Uterus (tissue), 4 donors: ENCODE results near the gene UNC119. TPM values are rescaled to one million over a fixed set of nuclear protein-coding genes. Genes with fewer than 3 reads are reported as not detected.

ENCODE experiments used
- DNase-seq, 2 donors: peaks; one replicate each; pipeline ENCODE4 v3.0.0-alpha.2; 2019 to 2020
- H3K27ac ChIP-seq, 2 donors: fragments of 200-600 bp; sonication (generic); 1 replicate in 1 of 2; 2 replicates in 1 of 2; pipeline ENCODE4 v1.5.1; 2016 to 2018
- H3K27me3 ChIP-seq, 2 donors: fragments of 200-600 bp; sonication (generic); one replicate each; pipeline ENCODE4 v1.5.1; 2018 to 2019; ENCODE audit warnings: control low read depth in 1 of 2
- H3K36me3 ChIP-seq, 2 donors: fragments of 200-600 bp; sonication (generic); one replicate each; pipeline ENCODE4 v1.5.1; 2019; ENCODE audit warnings: control low read depth in 1 of 2
- H3K4me1 ChIP-seq, 2 donors: fragments of 200-600 bp; sonication (generic); one replicate each; pipeline ENCODE4 v1.5.1; 2018 to 2019; ENCODE audit warnings: control low read depth in 1 of 2
- H3K4me3 ChIP-seq, 2 donors: fragments of 200-600 bp; sonication (generic); 1 replicate in 1 of 2; 2 replicates in 1 of 2; pipeline ENCODE4 v1.5.1; 2018 to 2019; ENCODE audit warnings: mild to moderate bottlenecking in 1 of 2
- H3K9me3 ChIP-seq, 2 donors: fragments of 200-600 bp; sonication (generic); one replicate each; pipeline ENCODE4 v1.5.1; 2019; ENCODE audit warnings: control low read depth in 1 of 2
- POLR2A ChIP-seq, 2 donors: fragments of 450-650 bp; IDR thresholded peaks; one replicate each; pipeline ENCODE4 v1.6.1; 2016; ENCODE audit warnings: antibody characterized with exemption in 2 of 2, mild to moderate bottlenecking in 1 of 2, moderate library complexity in 1 of 2
- intact Hi-C: fragments of 100-400 bp; cut with DNase I; formaldehyde crosslinking; loops from one replicate; pipeline ENCODE4 v1.15.1; 2023; ENCODE audit warnings: low total_unique reads
- total RNA-seq, 4 donors: library from RNA; depleted of rRNA in 3 of 4; stranded (reverse); fragments of >200 nt in 3 of 4; gene quantifications; one replicate each; pipeline versions ENCODE4 v1.1.0 to v1.2.4, GENCODE V29; 2014 to 2023
- TF ChIP-seq, protein P1 (sequence below), 4 experiments: fragments of 200-600 bp in 2 of 4; fragments of 450-650 bp in 2 of 4; sonication (generic) in 2 of 4; IDR thresholded peaks; one replicate each; pipeline ENCODE4 v1.5.1; 2016 to 2019; ENCODE audit warnings: antibody characterized with exemption in 4 of 4, mild to moderate bottlenecking in 2 of 4, moderate library complexity in 1 of 4
- donor health status: DM: yes; HTN: yes; CAD: no.

The UNC119 gene
- total RNA-seq, 4 donors from 2014 or later: 4.1 to 28.5 (median 21.6) TPM

- no peak for DNase-seq
- Histone ChIP-seq H3K4me1 (no peaks in the 10 kb centered on the region), H3K9me3 (no peaks in the 10 kb centered on the region), H3K4me3 (no peak overlapping the region), H3K27ac (no peak overlapping the region), H3K36me3 (no peaks in the 10 kb centered on the region), H3K27me3 (no peaks in the 10 kb centered on the region)
- intact Hi-C loops: no loop called here
- TF ChIP-seq, protein P1, sequence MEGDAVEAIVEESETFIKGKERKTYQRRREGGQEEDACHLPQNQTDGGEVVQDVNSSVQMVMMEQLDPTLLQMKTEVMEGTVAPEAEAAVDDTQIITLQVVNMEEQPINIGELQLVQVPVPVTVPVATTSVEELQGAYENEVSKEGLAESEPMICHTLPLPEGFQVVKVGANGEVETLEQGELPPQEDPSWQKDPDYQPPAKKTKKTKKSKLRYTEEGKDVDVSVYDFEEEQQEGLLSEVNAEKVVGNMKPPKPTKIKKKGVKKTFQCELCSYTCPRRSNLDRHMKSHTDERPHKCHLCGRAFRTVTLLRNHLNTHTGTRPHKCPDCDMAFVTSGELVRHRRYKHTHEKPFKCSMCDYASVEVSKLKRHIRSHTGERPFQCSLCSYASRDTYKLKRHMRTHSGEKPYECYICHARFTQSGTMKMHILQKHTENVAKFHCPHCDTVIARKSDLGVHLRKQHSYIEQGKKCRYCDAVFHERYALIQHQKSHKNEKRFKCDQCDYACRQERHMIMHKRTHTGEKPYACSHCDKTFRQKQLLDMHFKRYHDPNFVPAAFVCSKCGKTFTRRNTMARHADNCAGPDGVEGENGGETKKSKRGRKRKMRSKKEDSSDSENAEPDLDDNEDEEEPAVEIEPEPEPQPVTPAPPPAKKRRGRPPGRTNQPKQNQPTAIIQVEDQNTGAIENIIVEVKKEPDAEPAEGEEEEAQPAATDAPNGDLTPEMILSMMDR (IDR thresholded peaks at IDR 0.05): no peak
- TF ChIP-seq POLR2A (IDR thresholded peaks at IDR 0.05): no peak
These were observed 53.6 kb downstream of the UNC119 start for GRCh38 chr17:28498652-28499363.

GRCh38 chr17:28497931-28498330, 54.5 kb downstream of the UNC119 start:
- TF ChIP-seq, protein P1 (IDR thresholded peaks at IDR 0.05): no peak
- no peak for TF ChIP-seq POLR2A (IDR thresholded peaks at IDR 0.05)
- H3K27me3 ChIP-seq: no peaks in the 10 kb centered on the region
- no peak overlapping the region for H3K4me3 ChIP-seq
- no peak for DNase-seq
- no peaks in the 10 kb centered on the region for H3K4me1 ChIP-seq
- H3K9me3 ChIP-seq: no peaks in the 10 kb centered on the region
- no peaks in the 10 kb centered on the region for H3K36me3 ChIP-seq
- H3K27ac ChIP-seq: no peak overlapping the region
- intact Hi-C loops: no loop called here

Other genes starting within 250 kb of the UNC119 start
- 10 to 100 TPM in 2 of 4 donors, 1 to 10 TPM in 2; 1.5 to 17.9 (median 10.4) TPM for gene TMEM97, start 233.4 kb downstream of the UNC119 start, total RNA-seq
- gene IFT20, start 217.2 kb downstream of the UNC119 start, total RNA-seq: 100 to 1,000 TPM in 1 of 4 donors, 10 to 100 TPM in 3; 30.5 to 241 (median 59.1) TPM
- gene TNFAIP1, start 216.9 kb downstream of the UNC119 start, total RNA-seq: 10 to 100 TPM; 18.2 to 67.1 (median 38.4) TPM
- gene POLDIP2, start 195.1 kb downstream of the UNC119 start, total RNA-seq: 10 to 100 TPM; 37.7 to 53.0 (median 41.2) TPM
- not detected for gene SEBOX, start 187.4 kb downstream of the UNC119 start, total RNA-seq
- gene VTN, start 182.3 kb downstream of the UNC119 start, total RNA-seq: 1 to 10 TPM in 1 of 4 donors, under 1 TPM in 2, not detected in 1; 0.51 to 2.1 (median 0.69) TPM
- 10 to 100 TPM in 3 of 4 donors, 1 to 10 TPM in 1; 5.3 to 24.4 (median 17.2) TPM for gene SARM1, start 180.9 kb downstream of the UNC119 start, total RNA-seq
- gene SLC46A1, start 146.4 kb downstream of the UNC119 start, total RNA-seq: 10 to 100 TPM in 1 of 4 donors, 1 to 10 TPM in 3; 1.5 to 17.6 (median 4.7) TPM
- not detected for gene SLC13A2, start 79.0 kb downstream of the UNC119 start, total RNA-seq
- not detected for gene FOXN1, start 46.3 kb downstream of the UNC119 start, total RNA-seq
- 10 to 100 TPM in 2 of 4 donors, 1 to 10 TPM in 2; 7.2 to 48.3 (median 26.6) TPM for gene PIGS, start 18.9 kb upstream of the UNC119 start, total RNA-seq
- 10 to 100 TPM in 2 of 4 donors, 1 to 10 TPM in 2; 4.1 to 17.8 (median 11.1) TPM for gene ALDOC, start 24.3 kb upstream of the UNC119 start, total RNA-seq
- gene SPAG5, start 46.4 kb upstream of the UNC119 start, total RNA-seq: 10 to 100 TPM in 1 of 4 donors, 1 to 10 TPM in 2, not detected in 1; 1.5 to 21.4 (median 7.0) TPM
- 10 to 100 TPM in 2 of 4 donors, 1 to 10 TPM in 1, not detected in 1; 5.9 to 19.6 (median 11.3) TPM for gene RSKR, start 61.6 kb upstream of the UNC119 start, total RNA-seq
- 100 to 1,000 TPM in 1 of 4 donors, 10 to 100 TPM in 3; 35.0 to 126 (median 68.5) TPM for gene BLTP2, start 92.5 kb upstream of the UNC119 start, total RNA-seq
- 10 to 100 TPM; 35.9 to 50.1 (median 43.3) TPM for gene SDF2, start 109.3 kb upstream of the UNC119 start, total RNA-seq
- gene SUPT6H, start 109.6 kb upstream of the UNC119 start, total RNA-seq: 10 to 100 TPM; 15.3 to 84.5 (median 47.5) TPM
- 1 to 10 TPM in 2 of 4 donors, not detected in 2; 2.6 to 3.6 TPM for gene PROCA1, start 159.3 kb upstream of the UNC119 start, total RNA-seq
- 100 to 1,000 TPM; 113 to 411 (median 126) TPM for gene RAB34, start 165.2 kb upstream of the UNC119 start, total RNA-seq
- 1,000 to 10,000 TPM in 2 of 4 donors, 100 to 1,000 TPM in 2; 244 to 1,659 (median 911) TPM for gene RPL23A, start 167.4 kb upstream of the UNC119 start, total RNA-seq
- gene TLCD1, start 173.6 kb upstream of the UNC119 start, total RNA-seq: 1 to 10 TPM in 2 of 4 donors, not detected in 2; 1.3 to 1.4 TPM
- gene NEK8, start 176.2 kb upstream of the UNC119 start, total RNA-seq: 1 to 10 TPM in 3 of 4 donors, not detected in 1; 1.2 to 5.0 (median 1.3) TPM
- 10 to 100 TPM in 2 of 4 donors, under 1 TPM in 2; under 0.01 to 22.4 (median 11.4) TPM for gene TRAF4, start 191.4 kb upstream of the UNC119 start, total RNA-seq